ENCODE results near the gene RPL27A. TPM values are rescaled to one million over a fixed set of nuclear protein-coding genes. Genes with fewer than 3 reads are reported as not detected.

Gene RPL27A
- total RNA-seq, 4 donors from 2014 or later, result 462 to 843 (median 770) TPM

DNA sequence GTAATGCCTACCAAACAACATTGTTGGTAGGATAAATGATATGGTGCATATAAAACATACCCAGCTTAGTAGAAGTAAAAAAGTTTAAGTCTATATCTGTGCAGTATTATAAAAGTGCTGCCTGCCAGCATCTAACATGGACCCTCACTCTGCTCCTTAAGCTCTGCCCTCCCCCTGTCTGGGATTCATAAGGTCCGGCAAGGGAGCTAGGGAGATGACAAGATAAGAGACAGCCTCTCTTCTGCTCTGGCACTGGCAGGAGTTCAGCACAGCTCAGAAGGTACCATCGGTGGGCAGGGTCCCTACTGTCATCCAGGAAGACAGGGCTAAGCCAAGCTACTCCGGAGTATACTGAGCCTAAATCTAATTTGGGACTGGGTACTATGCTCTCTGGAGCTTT is 42.9 kb upstream of the RPL27A start:
- H3K27ac ChIP-seq, result no peak overlapping the region
- in situ Hi-C loops (cut with MboI; ENCODE audit: low pct_ligation_motif_present in 1 of 4, low pct_unique_long_range_greater_than_20kb in 1 of 4, low sequenced_read_pairs in 3 of 4) (no loop called here), intact Hi-C loops (cut with DNase I; ENCODE audit: low total_unique reads) (no loop called here)
- TF ChIP-seq, protein P1, sequence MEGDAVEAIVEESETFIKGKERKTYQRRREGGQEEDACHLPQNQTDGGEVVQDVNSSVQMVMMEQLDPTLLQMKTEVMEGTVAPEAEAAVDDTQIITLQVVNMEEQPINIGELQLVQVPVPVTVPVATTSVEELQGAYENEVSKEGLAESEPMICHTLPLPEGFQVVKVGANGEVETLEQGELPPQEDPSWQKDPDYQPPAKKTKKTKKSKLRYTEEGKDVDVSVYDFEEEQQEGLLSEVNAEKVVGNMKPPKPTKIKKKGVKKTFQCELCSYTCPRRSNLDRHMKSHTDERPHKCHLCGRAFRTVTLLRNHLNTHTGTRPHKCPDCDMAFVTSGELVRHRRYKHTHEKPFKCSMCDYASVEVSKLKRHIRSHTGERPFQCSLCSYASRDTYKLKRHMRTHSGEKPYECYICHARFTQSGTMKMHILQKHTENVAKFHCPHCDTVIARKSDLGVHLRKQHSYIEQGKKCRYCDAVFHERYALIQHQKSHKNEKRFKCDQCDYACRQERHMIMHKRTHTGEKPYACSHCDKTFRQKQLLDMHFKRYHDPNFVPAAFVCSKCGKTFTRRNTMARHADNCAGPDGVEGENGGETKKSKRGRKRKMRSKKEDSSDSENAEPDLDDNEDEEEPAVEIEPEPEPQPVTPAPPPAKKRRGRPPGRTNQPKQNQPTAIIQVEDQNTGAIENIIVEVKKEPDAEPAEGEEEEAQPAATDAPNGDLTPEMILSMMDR (IDR thresholded peaks at IDR 0.05), result no peak
- no peak for TF ChIP-seq EP300 (IDR thresholded peaks at IDR 0.05; ENCODE audit: low read depth)
- no peak for TF ChIP-seq POLR2A (IDR thresholded peaks at IDR 0.05)
- TF ChIP-seq POLR2AphosphoS5 (IDR thresholded peaks at IDR 0.05), result no peak
- no peaks in the 10 kb centered on the region for H3K4me1 ChIP-seq
- H3K27me3 ChIP-seq, result no peaks in the 10 kb centered on the region
- H3K4me3 ChIP-seq, result no peak overlapping the region
- WGBS, 2 donors (ENCODE audit: low coverage in 1 of 2), result 94% methylated on average over 2 of the region's 3 CpGs; no CpG with 5 or more reads in 1 of the 2 donors
- H3K36me3 ChIP-seq, result peaks cover 0 to 34% (median 3%) of the 10 kb centered on the region in 4 donors
- no peaks in the 10 kb centered on the region for H3K9me3 ChIP-seq
- DNase-seq, result no peak

- Histone ChIP-seq H3K27me3 (no peaks in the 10 kb centered on the region), H3K36me3 (peaks cover 0 to 37% (median 2%) of the 10 kb centered on the region in 4 donors), H3K9me3 (no peaks in the 10 kb centered on the region), H3K4me1 (no peaks in the 10 kb centered on the region), H3K4me3 (no peak overlapping the region), H3K27ac (no peak overlapping the region)
- in situ Hi-C loops (cut with MboI; ENCODE audit: low pct_ligation_motif_present in 1 of 4, low pct_unique_long_range_greater_than_20kb in 1 of 4, low sequenced_read_pairs in 3 of 4) (no loop called here), intact Hi-C loops (cut with DNase I; ENCODE audit: low total_unique reads) (no loop called here)
- WGBS, 2 donors (ENCODE audit: low coverage in 1 of 2), result 62% methylated on average over 5 of the region's 5 CpGs; no CpG with 5 or more reads in 1 of the 2 donors
- DNase-seq, result no peak
- TF ChIP-seq EP300 (IDR thresholded peaks at IDR 0.05; ENCODE audit: low read depth), result no peak
- TF ChIP-seq POLR2AphosphoS5 (IDR thresholded peaks at IDR 0.05), result no peak
- no peak for TF ChIP-seq POLR2A (IDR thresholded peaks at IDR 0.05)
- TF ChIP-seq, protein P1 (IDR thresholded peaks at IDR 0.05), result no peak
Observed at GRCh38 chr11:8640267-8640906, 42.2 kb upstream of the RPL27A start.

GRCh38 chr11:8641332-8641731 is 41.3 kb upstream of the RPL27A start:
- WGBS, 2 donors (ENCODE audit: low coverage in 1 of 2), result 78 to 93% methylated on average over 2 of the region's 2 CpGs
- peaks cover 0 to 37% (median 0%) of the 10 kb centered on the region in 4 donors for H3K36me3 ChIP-seq
- TF ChIP-seq EP300 (IDR thresholded peaks at IDR 0.05; ENCODE audit: low read depth), result no peak
- no peak for TF ChIP-seq POLR2AphosphoS5 (IDR thresholded peaks at IDR 0.05)
- TF ChIP-seq POLR2A (IDR thresholded peaks at IDR 0.05), result no peak
- TF ChIP-seq, protein P1 (IDR thresholded peaks at IDR 0.05), result no peak
- H3K4me1 ChIP-seq, result no peaks in the 10 kb centered on the region
- H3K27ac ChIP-seq, result no peak overlapping the region
- intact Hi-C loops (cut with DNase I; ENCODE audit: low total_unique reads), result no loop called here
- DNase-seq, result no peak
- no peaks in the 10 kb centered on the region for H3K27me3 ChIP-seq
- H3K4me3 ChIP-seq, result no peak overlapping the region
- in situ Hi-C loops (cut with MboI; ENCODE audit: low pct_ligation_motif_present in 1 of 4, low pct_unique_long_range_greater_than_20kb in 1 of 4, low sequenced_read_pairs in 3 of 4), result no loop called here
- H3K9me3 ChIP-seq, result no peaks in the 10 kb centered on the region

GRCh38 chr11:8642196-8642841 is 40.3 kb upstream of the RPL27A start:
- WGBS, 2 donors (ENCODE audit: low coverage in 1 of 2), result 65 to 68% methylated on average over 5 of the region's 5 CpGs
- Histone ChIP-seq H3K27ac (no peak overlapping the region), H3K27me3 (no peaks in the 10 kb centered on the region), H3K4me1 (no peaks in the 10 kb centered on the region), H3K4me3 (no peak overlapping the region), H3K9me3 (no peaks in the 10 kb centered on the region), H3K36me3 (peaks cover 0 to 32% (median 0%) of the 10 kb centered on the region in 4 donors)
- no peak for DNase-seq
- no peak for TF ChIP-seq EP300 (IDR thresholded peaks at IDR 0.05; ENCODE audit: low read depth)
- TF ChIP-seq, protein P1 (IDR thresholded peaks at IDR 0.05), result no peak
- no peak for TF ChIP-seq POLR2A (IDR thresholded peaks at IDR 0.05)
- no peak for TF ChIP-seq POLR2AphosphoS5 (IDR thresholded peaks at IDR 0.05)
- intact Hi-C loops (cut with DNase I; ENCODE audit: low total_unique reads) (no loop called here), in situ Hi-C loops (cut with MboI; ENCODE audit: low pct_ligation_motif_present in 1 of 4, low pct_unique_long_range_greater_than_20kb in 1 of 4, low sequenced_read_pairs in 3 of 4) (no loop called here)

Data from transverse colon (tissue), 4 donors.